OCI-LY3 (cell line): ENCODE data around the gene LRRC4.

Experiments
- CTCF ChIP-seq: fragments of 200-600, 300-600 bp; sonication (generic); IDR thresholded peaks from 2 replicates; pipeline ENCODE4 v1.5.1; 2014; ENCODE audit warnings: antibody characterized with exemption, low read length, low read depth
- EZH2phosphoT487 ChIP-seq: fragments of 200-600 bp; shearing (Covaris generic); IDR thresholded peaks from 2 replicates; pipeline ENCODE4 v1.6.1; 2018; ENCODE audit warnings: antibody characterized with exemption, mixed run types, low read depth

- TF ChIP-seq CTCF, result no peak
- TF ChIP-seq EZH2phosphoT487, result no peak
These were observed 37.9 kb downstream of the LRRC4 start for GRCh38 chr7:127993317-127993716.
